SJSA1 (cell line): Measurements from ENCODE around the gene FBXL2. TPM values are rescaled to one million over a fixed set of nuclear protein-coding genes. Genes with fewer than 3 reads are reported as not detected.

Source experiments
- DNase-seq, 2 experiments: peaks; one replicate each; pipeline ENCODE4 v3.0.0-alpha.2; 2015 to 2020; ENCODE audit warnings: low spot score in 2 of 2, low read depth in 1 of 2
- H3K27ac ChIP-seq: fragments of 250-450 bp; sonication (Bioruptor Pico); 2 replicates; pipeline ENCODE4 v1.5.1; 2020; ENCODE audit warnings: mild to moderate bottlenecking, moderate library complexity
- H3K27me3 ChIP-seq: fragments of 250-450 bp; sonication (Bioruptor Pico); replicated peaks from 2 replicates; pipeline ENCODE4 v1.5.1; 2020; ENCODE audit warnings: mild to moderate bottlenecking, moderate library complexity
- H3K36me3 ChIP-seq: fragments of 250-450 bp; sonication (Bioruptor Pico); 2 replicates; pipeline ENCODE4 v1.5.1; 2020; ENCODE audit warnings: mild to moderate bottlenecking
- H3K4me1 ChIP-seq: fragments of 250-450 bp; sonication (Bioruptor Pico); replicated peaks from 2 replicates; pipeline ENCODE4 v1.6.1; 2021; ENCODE audit warnings: mild to moderate bottlenecking
- H3K4me3 ChIP-seq: fragments of 250-450 bp; sonication (Bioruptor Pico); 2 replicates; pipeline ENCODE4 v1.5.1; 2020; ENCODE audit warnings: mild to moderate bottlenecking
- H3K9me3 ChIP-seq: fragments of 250-450 bp; sonication (Bioruptor Pico); replicated peaks from 2 replicates; pipeline ENCODE4 v1.5.1; 2020; ENCODE audit warnings: mild to moderate bottlenecking
- total RNA-seq: library from RNA; depleted of rRNA; stranded (reverse); fragments of >200 nt; shearing (Covaris generic); gene quantifications from 2 replicates; pipeline ENCODE4 v1.2.3, GENCODE V29; 2014

Gene FBXL2
- total RNA-seq, 1 experiment from 2014 or later: 11.2 TPM

DNA sequence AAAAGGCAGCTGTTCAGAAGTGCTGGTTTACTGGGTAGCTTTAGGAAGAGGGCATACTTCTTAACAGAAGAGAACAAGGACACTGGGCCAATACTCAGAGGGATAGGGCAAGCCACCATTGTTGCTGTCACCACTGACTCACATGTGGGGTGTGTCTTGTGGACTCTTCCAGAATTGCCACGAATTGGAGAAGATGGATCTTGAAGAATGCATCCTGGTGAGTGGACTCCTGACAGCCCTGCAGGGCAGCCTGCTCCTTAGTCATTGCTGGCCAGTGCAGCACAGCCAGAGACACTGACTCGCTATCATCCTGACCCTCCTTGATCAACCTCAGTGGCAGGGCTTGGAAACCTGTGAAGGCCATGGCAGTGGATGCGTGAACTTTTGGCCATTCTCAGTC, 100.7 kb downstream of the FBXL2 start:
- no peak overlapping the region for H3K27ac ChIP-seq
- no peaks in the 10 kb centered on the region for H3K27me3 ChIP-seq
- H3K36me3 ChIP-seq: peaks cover 44% of the 10 kb centered on the region
- H3K4me3 ChIP-seq: no peak overlapping the region
- peaks cover 4% of the 10 kb centered on the region for H3K4me1 ChIP-seq
- H3K9me3 ChIP-seq: no peaks in the 10 kb centered on the region
- DNase-seq: peak in 1 of 2 experiments; percentile 43

DNA sequence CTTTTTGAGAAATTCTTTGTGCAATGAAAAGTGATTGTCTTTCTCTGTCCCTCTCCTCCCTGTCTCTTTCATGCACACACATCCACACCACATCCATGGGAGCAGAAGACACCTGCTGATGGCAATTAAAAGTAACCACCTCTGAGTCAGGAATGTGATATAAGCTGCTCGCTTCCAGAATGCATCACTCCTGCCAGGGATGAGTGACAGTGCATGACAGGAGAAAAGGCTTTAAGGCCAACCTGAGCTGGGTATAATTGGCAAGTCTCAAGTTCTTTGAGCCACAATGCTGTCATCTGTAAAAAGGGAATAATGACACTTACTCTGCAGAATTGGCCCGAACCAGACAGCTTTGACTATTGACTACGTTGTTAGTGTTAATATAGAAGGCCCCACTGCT, 103.4 kb downstream of the FBXL2 start:
- H3K27me3 ChIP-seq: no peaks in the 10 kb centered on the region

DNA sequence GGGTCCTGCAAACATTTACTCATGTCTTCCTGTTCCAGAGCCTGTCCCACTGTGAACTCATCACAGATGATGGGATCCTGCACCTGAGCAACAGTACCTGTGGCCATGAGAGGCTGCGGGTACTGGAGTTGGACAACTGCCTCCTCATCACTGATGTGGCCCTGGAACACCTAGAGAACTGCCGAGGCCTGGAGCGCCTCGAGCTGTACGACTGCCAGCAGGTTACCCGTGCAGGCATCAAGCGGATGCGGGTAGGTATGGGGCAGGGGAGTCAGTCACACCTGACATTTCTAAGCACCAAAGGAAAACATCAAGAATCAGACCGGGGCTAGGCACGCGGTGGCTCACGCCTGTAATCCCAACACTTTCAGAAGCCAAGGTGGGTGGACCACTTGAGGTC, 106.7 kb downstream of the FBXL2 start:
- no peak overlapping the region for H3K4me3 ChIP-seq
- H3K4me1 ChIP-seq: no peaks in the 10 kb centered on the region
- no peaks in the 10 kb centered on the region for H3K27me3 ChIP-seq
- no peak overlapping the region for H3K27ac ChIP-seq
- DNase-seq: no peak
- peaks cover 64% of the 10 kb centered on the region for H3K36me3 ChIP-seq
- no peaks in the 10 kb centered on the region for H3K9me3 ChIP-seq

More for the DNA sequence above, 103.4 kb downstream of the FBXL2 start:
- Histone ChIP-seq H3K4me3 (no peak overlapping the region), H3K27ac (no peak overlapping the region), H3K9me3 (no peaks in the 10 kb centered on the region), H3K4me1 (peaks cover 4% of the 10 kb centered on the region; the same call in 1 of the 2 replicates), H3K36me3 (peaks cover 47% of the 10 kb centered on the region)
- DNase-seq: no peak

DNA sequence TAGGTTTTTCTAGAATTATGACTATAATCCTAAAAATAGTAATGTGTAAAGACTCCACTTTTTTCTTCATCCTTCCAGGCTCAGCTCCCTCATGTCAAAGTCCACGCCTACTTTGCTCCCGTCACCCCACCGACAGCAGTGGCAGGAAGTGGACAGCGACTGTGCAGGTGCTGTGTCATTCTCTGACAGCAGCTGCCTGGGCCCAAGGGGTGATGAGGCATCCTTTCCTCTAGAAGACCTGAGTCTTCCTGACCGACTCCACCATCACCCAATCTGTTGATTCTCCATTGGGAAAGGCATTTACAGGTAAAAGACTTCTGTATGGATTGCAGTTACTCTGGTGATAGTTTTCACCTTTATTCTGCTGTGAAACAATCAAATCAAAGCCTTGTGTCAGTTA, 108.2 kb downstream of the FBXL2 start:
- Histone ChIP-seq H3K27me3 (no peaks in the 10 kb centered on the region), H3K36me3 (peaks cover 74% of the 10 kb centered on the region), H3K4me3 (no peak overlapping the region), H3K9me3 (no peaks in the 10 kb centered on the region), H3K4me1 (no peaks in the 10 kb centered on the region), H3K27ac (no peak overlapping the region)
- DNase-seq: no peak

DNA sequence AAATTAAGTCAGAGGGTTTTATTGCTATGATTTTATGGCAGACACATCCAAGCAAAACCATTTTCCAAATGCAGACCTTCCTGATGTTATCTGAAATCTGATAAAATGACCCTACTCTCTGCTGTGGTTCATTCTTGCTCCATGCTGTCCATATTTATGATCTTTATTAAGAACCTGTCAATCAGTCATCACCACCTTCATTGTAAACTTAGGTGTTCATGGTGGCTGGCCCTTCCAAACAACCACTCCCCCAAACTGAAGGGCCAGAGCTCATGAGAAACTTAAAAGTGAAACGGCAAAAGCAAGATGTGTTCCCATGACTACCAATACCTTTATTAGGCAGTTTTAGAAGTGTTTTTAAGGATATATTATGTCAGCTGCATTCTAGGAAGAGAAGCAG, 109.4 kb downstream of the FBXL2 start:
- no peak for DNase-seq
- no peak overlapping the region for H3K4me3 ChIP-seq
- no peak overlapping the region for H3K27ac ChIP-seq
- peaks cover under 1% of the 10 kb centered on the region; the same call in 1 of the 2 replicates for H3K4me1 ChIP-seq
- peaks cover 83% of the 10 kb centered on the region for H3K36me3 ChIP-seq
- H3K27me3 ChIP-seq: no peaks in the 10 kb centered on the region
- H3K9me3 ChIP-seq: no peaks in the 10 kb centered on the region

DNA sequence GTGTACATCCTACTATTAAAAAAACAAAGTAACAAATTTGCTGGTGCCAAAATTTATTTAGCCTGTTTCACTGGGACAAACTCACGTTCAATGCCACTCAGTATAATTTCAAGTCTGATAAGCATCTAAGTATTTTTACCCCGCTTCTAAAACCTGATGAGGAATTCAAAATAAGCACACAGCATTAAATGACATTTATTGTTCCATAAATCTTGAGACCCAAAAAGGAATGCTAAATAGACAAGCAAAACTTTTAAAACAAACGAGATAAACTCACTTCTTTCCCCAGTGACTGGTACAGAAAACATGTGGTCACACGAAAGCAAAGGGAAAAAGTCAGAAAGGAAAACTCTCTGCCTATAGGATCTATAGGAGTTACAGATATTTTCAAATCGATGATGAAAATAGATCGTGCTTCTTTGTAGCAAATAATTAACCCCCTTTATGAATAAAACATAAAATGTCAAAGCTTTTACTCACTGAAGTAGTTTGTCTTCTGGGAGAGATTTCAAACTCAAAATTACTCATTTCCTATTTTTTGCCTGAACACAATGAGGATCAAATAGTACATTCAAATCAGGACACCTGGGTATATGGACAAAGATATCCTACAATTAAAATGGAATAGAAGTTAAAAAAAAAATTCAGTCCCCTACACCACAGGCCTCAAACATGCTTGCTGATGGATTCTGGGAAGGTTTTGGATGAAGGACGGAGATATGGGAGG, 111.3 kb downstream of the FBXL2 start:
- no peak overlapping the region for H3K27ac ChIP-seq
- H3K4me1 ChIP-seq: peaks cover 18% of the 10 kb centered on the region
- DNase-seq: no peak
- no peaks in the 10 kb centered on the region for H3K9me3 ChIP-seq
- H3K4me3 ChIP-seq: no peak overlapping the region
- H3K27me3 ChIP-seq: no peaks in the 10 kb centered on the region
- H3K36me3 ChIP-seq: peaks cover 89% of the 10 kb centered on the region

DNA sequence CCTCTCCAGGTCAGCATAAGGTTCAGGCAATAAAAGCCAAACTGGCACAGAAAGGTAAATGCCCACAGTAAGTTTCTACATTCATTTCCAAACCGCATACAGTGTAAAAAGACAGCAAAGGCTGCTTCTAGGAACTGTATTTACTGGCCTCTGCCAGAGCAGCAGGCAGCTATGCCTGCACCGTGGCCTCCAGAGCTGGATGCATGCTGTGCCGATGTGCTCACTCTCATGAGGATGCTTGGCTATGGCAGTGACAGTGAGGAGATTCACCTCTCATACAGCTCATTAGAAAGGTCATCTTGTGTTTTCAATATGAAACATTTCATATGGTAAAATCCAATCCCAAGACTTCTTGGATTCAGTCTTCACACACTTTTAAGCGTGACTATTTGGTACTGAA, 112.7 kb downstream of the FBXL2 start:
- Histone ChIP-seq H3K4me1 (peaks cover 23% of the 10 kb centered on the region), H3K27ac (no peak overlapping the region), H3K4me3 (no peak overlapping the region), H3K36me3 (peaks cover 86% of the 10 kb centered on the region), H3K9me3 (no peaks in the 10 kb centered on the region), H3K27me3 (no peaks in the 10 kb centered on the region)
- DNase-seq: no peak

DNA sequence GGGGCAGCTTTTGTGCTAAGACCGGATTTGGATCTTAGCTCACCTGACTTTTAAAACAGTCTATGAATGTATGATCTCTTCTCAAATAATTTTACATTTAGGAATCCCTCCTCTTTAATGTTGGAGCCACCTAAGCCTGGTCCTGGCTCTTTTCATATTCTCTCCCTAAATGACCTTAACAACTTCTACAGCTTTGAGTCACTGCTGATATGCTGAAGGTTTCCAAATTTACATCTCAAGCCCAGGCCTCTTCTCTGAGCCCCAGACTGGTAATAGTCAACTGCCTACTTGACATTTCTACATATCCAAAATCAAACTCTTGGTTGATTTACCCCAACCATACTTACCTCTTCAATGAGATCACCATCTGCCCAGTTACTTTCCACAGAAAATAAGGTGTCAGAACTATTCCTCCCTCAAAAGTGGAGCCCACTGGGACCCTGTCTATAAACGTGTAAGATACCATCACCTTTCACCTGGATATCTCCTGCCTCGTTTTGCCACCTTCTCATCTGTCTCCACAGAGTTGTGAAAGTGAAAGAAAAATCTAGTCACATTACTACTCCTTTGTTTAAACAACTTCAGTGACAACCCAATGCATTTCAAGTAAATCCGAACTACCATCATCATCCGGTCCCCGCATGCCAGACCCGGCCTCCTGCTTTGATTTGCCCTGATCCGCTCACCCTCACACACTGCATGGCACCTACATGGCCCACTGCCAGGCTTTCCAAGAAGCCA, 114.2 kb downstream of the FBXL2 start:
- H3K4me3 ChIP-seq: no peak overlapping the region
- H3K27ac ChIP-seq: no peak overlapping the region
- no peak for DNase-seq
- peaks cover 23% of the 10 kb centered on the region for H3K4me1 ChIP-seq
- peaks cover 83% of the 10 kb centered on the region for H3K36me3 ChIP-seq
- H3K9me3 ChIP-seq: no peaks in the 10 kb centered on the region
- H3K27me3 ChIP-seq: no peaks in the 10 kb centered on the region

DNA sequence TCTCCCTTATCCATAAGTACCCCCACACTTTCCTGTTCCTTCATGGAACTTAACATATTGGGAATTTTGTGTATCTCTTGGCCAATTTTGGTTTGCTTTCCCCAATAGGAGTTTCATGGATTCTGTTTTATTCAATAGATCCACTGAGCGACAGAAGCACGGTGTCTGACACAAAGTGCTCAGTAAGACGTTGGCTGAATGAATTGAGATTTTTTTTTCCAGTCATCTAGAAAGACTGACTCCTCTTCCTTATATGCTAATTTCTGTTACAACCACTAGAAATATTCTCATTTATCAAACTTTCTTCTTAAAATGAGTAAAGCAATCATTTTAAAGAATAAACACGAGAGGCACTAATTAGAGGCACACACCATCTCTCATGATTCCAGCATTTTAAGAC, 114.9 kb downstream of the FBXL2 start:
- no peaks in the 10 kb centered on the region for H3K27me3 ChIP-seq
- H3K9me3 ChIP-seq: no peaks in the 10 kb centered on the region
- H3K4me1 ChIP-seq: peaks cover 23% of the 10 kb centered on the region
- DNase-seq: no peak
- H3K27ac ChIP-seq: peak overlapping the region; percentile 43
- peaks cover 83% of the 10 kb centered on the region for H3K36me3 ChIP-seq
- H3K4me3 ChIP-seq: no peak overlapping the region

DNA sequence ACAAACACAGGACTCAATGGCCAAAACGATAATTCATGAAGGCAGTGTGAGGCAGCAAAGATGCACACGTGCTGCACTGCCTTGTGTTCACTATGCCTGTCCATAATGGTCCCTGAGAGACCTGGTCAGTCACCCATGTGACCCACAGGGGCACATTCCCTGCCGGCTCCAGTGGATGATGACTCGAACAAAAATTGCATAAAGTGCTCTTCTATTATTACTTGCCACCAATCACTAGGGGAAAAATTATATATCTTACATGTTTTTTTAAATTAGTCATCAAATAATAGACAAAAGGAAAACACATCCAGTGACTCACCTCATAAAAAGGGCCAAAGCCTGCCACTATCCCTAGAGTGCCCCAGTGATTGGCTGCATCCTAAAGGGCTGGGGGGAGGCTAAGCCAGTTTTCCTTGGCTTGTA, 115.5 kb downstream of the FBXL2 start:
- H3K4me3 ChIP-seq: no peak overlapping the region
- H3K27ac ChIP-seq: peak overlapping the region; percentile 43
- peaks cover 23% of the 10 kb centered on the region for H3K4me1 ChIP-seq
- no peaks in the 10 kb centered on the region for H3K9me3 ChIP-seq
- peak; percentile 74 to 84 for DNase-seq
- peaks cover 85% of the 10 kb centered on the region for H3K36me3 ChIP-seq
- no peaks in the 10 kb centered on the region for H3K27me3 ChIP-seq

DNA sequence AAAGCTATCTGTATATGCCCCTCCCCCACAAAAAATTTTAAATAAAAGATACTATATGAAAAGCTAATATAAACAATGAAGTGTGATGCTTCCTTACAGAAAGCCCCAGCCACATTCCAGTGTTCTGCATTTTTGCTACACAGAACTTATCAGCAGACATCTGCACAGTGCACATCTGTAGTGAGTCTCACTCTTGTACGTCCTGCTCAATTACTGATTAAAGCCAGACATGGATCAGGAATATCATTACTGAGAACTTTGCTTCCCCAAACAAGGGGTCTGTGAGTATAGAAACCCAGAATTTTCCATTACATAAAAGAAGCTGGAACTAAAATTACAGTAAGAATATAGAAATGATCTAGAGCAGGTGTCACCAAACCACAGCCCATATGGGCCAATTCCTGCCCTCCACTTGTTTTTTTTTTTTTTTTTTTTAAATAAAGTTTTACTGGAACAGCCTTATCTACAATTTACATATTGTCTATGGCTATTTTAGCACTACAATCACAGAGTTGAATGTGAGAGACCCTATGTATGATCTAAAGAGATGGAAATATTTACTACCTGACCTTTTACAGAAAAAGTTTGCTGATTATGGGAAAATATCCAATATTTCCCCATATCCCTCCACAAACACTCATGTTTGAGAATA, 117.3 kb downstream of the FBXL2 start:
- H3K36me3 ChIP-seq: peaks cover 89% of the 10 kb centered on the region
- no peak for DNase-seq

DNA sequence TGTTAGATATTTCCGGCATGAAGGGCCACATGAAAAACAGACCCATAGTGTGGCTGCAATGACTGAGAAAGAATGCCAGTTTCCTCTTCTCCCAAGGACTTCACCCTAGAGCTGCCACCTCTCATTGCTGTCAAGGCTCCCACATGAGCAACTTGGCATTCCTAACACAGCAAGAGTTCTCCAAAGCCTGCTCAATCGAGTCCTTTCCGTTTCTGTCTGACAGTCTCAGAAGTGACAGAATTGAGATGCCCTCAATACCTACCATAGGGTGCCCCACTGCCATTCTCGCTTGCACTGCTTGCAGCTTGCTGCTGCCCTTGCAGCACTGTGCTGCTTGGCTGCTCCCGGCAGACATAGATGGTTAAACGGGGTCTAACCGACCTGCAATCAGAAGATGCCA, 118.7 kb downstream of the FBXL2 start:
- DNase-seq: no peak
- peaks cover 23% of the 10 kb centered on the region for H3K4me1 ChIP-seq
- no peaks in the 10 kb centered on the region for H3K9me3 ChIP-seq
- peaks cover 89% of the 10 kb centered on the region for H3K36me3 ChIP-seq
- no peaks in the 10 kb centered on the region for H3K27me3 ChIP-seq
- H3K4me3 ChIP-seq: no peak overlapping the region
- H3K27ac ChIP-seq: no peak overlapping the region

More for the DNA sequence above, 117.3 kb downstream of the FBXL2 start:
- no peaks in the 10 kb centered on the region for H3K9me3 ChIP-seq
- H3K27me3 ChIP-seq: no peaks in the 10 kb centered on the region
- no peak overlapping the region for H3K4me3 ChIP-seq
- H3K27ac ChIP-seq: no peak overlapping the region
- H3K4me1 ChIP-seq: peaks cover 23% of the 10 kb centered on the region

DNA sequence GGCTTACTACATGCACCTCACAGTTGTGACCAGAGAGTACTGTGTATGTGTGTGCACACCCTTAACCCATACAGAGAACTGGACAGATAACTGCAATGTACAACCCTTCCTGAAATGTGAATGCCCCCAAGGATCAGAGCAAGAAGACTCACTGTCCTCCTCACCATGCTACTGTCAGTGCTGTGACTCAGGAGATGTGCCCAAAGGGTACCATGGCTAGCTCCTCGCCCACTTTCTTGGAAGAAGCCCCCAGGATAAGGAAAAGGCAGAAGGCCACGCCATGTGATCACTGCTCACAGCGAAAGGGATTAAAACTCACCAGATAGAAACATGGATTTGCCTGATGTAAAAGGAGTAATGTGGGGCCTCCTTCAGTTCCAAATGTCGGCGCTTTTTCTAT, 121.2 kb downstream of the FBXL2 start:
- H3K4me1 ChIP-seq: peaks cover 7% of the 10 kb centered on the region
- DNase-seq: no peak
- H3K4me3 ChIP-seq: no peak overlapping the region
- H3K27ac ChIP-seq: no peak overlapping the region
- no peaks in the 10 kb centered on the region for H3K9me3 ChIP-seq
- H3K27me3 ChIP-seq: no peaks in the 10 kb centered on the region
- peaks cover 94% of the 10 kb centered on the region for H3K36me3 ChIP-seq

DNA sequence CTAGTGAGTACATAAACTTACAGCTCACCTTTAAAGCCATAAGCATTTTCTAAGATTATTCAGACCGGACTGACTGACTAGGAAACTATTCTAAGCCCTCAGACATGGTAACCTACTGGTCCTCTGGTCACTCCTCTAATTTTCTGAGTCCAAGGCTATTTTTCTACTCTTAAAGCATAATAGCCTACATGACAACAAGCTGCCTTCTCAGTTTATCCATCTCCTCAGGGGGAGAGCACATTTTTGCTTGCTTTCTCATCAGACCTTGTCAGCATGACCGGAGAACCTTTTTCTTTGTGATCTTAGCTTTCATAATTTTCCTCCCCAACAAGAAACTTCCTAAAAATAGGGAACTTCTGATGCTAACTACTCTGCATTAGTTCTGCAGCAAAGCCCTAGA, 124.5 kb downstream of the FBXL2 start:
- H3K4me3 ChIP-seq: no peak overlapping the region
- no peak overlapping the region for H3K27ac ChIP-seq
- no peaks in the 10 kb centered on the region for H3K27me3 ChIP-seq
- no peaks in the 10 kb centered on the region for H3K9me3 ChIP-seq
- peaks cover 94% of the 10 kb centered on the region for H3K36me3 ChIP-seq
- no peak for DNase-seq
- no peaks in the 10 kb centered on the region for H3K4me1 ChIP-seq
